ENCODE results near the gene HIC2.
"Not testable (repeated sequence)": the region's sequence is repeated elsewhere in the genome, so short reads cannot be mapped to it uniquely, and the experiment has no call there.

Gene HIC2

DNA sequence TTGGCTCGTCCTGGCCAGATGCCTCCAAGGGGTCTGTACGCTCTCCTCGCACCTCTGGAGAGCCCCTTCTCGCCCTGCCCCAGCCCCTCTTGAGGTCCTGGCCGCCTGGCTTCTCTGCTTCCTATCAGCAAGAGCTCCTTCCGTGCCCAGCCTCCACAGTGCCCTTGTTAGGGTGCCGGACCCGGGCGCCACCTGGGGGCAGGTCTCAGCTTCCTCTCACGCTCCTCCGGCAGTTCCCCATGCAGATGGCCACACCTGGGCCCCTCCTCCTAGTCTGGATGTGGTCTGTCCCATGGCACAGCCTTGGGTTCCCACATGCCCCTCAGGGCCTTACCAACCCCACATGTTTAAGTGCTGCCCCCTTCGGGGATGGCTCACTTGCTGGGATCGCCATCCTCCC lies 56.5 kb downstream of the HIC2 start:
- POLR2A ChIA-PET; H3K4me3 ChIP-seq (ENCODE audit: low read depth, low read length); DNase-seq (ENCODE audit: low read depth, low spot score); CTCF ChIA-PET: not testable (repeated sequence)

DNA sequence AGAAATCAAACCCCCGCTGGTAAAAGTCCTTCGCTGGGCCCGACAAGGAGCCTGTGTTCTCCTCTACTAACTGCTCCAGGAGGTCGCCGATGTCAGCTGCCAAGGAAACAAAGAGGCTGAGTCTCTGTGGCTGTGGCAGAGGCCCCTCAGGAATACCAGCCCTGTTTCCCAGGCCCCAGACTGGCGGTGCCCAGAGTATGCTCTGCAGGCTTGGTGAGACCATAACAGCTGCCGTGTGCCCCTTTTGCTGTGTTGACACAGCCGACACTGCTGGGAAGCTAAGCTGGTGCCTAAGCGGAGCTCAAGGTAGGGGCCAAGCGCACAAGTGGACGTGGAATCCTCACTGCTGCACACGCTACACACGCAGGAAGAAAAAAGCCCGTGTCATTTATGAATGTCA lies 66.9 kb downstream of the HIC2 start:
- POLR2A ChIA-PET; CTCF ChIA-PET; DNase-seq (ENCODE audit: low read depth, low spot score); H3K4me3 ChIP-seq (ENCODE audit: low read depth, low read length): not testable (repeated sequence)

DNA sequence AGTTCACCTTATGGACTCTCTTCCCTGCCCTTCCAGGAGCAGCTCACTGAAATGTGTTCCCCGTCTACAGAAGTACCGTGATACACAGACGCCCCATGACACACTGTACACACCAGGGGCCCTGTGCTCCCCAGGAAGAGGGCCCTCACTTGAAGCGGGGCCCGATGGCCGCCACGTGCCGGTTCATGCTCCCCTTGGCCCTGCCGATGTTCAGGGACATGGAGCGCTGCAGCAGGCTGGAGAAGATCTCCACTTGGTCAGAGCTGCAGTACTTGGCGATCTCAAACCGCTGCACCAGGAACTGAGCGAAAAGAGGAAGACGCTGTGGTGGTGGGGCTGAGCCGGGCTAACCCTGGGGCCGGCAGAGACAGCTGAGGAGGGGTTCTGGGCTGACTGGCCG lies 70.6 kb downstream of the HIC2 start:
- CTCF ChIA-PET; POLR2A ChIA-PET; DNase-seq (ENCODE audit: low read depth, low spot score); H3K4me3 ChIP-seq (ENCODE audit: low read depth, low read length): not testable (repeated sequence)

DNA sequence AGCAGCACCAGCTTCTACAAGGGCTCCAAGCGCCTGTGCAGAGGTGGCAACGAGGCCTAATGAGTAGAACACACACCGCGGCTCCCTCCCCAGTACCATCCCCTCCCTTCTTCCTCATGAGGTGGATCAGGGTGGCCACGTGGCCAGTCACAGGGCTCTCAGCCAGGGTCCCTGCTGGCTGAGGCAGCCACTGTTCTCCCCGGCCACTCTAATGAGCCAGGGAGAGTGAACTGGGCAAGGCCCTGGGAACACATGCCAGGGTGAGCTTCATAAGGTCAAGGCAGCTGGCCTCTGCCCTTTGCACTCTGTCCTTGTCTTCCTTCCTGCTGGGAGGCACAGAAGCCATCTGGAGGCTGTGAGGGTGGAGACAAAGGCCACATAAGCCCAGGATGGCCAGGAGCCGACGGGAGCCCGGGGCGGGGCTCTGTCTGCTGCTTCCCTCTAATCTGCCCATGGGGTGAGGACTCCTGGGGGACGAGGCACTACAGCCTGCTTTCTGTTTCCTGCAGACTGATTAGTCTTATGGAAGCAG lies 72.0 kb downstream of the HIC2 start:
- POLR2A ChIA-PET; CTCF ChIA-PET; H3K4me3 ChIP-seq (ENCODE audit: low read depth, low read length); DNase-seq (ENCODE audit: low read depth, low spot score): not testable (repeated sequence)

DNA sequence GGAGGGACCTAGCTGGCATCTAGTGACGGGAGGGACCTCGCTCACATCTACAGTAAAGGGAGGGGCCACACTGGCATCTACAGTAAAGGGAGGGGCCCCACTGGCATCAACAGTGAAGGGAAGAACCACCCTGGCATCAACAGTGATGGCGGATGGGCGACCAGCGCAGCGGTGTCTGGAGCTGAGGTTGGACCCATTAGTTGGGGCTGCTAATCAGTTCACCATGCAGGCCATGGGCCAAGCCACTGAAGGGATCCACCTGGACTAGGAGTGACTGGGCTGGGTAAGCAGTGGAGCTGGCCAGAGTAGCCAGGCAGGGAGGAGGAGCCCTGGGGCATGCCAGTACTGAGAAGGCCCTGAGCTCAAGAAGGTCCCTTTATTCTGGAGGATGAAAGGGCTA lies 73.4 kb downstream of the HIC2 start:
- POLR2A ChIA-PET; DNase-seq (ENCODE audit: low read depth, low spot score); CTCF ChIA-PET; H3K4me3 ChIP-seq (ENCODE audit: low read depth, low read length): not testable (repeated sequence)

DNA sequence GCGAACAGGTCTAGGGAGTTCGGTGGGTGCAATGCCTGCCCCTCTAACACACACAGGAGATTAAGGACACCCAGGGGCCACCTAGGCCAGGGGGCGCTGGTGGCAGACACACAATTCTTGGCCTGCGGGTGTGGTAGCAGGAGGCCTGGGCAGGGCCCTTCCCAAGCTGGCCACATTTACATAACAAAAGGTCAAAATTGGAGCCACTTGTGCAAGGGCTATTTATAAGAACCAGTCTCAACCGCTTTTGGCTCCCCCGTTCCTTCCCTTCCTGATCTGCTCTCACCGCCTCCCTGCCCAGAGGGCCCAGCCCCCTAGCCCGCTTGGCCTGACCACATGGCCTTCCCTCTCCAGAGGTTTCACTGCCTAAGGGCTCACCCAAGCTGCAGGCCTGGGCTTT lies 75.1 kb downstream of the HIC2 start:
- H3K4me3 ChIP-seq (ENCODE audit: low read depth, low read length); POLR2A ChIA-PET; DNase-seq (ENCODE audit: low read depth, low spot score); CTCF ChIA-PET: not testable (repeated sequence)

DNA sequence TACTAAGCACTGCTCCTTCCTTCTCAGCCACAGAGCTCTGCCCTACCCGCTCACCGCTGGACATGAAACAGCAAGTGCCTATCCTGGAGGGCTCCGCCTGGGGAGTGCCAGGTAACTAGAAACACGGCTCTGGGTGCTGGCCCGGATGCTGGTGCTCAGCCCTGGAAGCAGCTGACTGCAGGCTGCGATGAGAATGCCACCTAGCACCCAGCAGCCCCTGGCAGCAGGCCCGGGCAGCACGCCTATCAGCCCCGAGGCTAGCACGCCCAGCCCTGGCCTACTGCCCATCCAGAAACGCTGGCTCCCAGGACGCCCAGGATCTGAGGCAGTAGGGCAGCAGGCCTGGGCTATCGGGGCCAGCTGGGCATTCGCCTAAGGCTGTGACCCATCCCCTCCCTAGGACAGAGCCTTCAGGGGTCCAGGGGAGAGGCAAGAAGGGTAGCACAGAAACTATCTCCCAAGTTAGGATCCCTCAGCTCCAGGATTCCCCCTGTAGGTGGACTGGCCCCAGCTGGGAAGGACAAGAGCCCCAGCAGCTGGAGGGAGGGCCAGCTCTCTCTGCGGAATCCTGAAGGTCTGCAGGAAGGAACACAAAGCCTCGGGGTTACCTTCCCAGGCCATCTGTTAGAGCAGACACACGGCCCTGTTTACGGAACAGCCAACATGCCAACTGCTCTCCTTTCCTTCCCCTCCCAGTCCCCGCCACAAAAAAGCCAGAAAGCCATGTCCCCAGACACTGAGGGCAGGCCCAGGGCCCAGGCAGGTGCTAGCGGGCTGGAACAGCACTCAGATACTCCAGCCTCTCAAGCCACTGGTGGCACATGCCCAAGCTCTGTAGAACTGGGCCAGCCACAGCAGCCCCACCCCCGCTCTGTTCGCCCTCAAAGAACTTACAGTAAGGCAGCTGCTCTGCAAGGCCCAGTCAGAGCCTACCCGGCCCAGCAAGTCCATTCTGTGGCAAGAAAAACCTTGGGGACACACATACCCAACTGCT lies 76.9 kb downstream of the HIC2 start:
- POLR2A ChIA-PET, CTCF ChIA-PET: not testable (repeated sequence)

DNA sequence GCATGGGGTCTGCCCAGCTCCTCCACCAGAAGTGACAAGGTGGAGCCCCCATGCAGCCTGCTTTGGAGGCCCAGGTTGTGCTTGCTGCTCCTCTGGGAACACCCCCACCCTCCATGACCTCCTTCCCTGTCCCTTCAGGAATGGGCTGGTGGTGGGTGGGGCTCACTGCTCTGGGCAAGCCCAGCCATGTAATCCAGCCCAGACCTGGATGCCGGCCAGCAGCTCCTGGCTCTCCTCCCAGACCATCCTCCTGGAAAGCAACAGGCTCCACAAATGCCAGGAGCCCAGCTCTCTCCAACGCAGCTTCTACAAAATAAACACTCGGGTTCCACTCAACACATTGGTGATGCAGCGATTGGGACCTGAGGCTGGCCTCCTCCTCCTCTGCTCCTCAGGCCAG lies 80.8 kb downstream of the HIC2 start:
- H3K4me3 ChIP-seq (ENCODE audit: low read depth, low read length); CTCF ChIA-PET; POLR2A ChIA-PET; DNase-seq (ENCODE audit: low read depth, low spot score): not testable (repeated sequence)

More for the DNA sequence above, 76.9 kb downstream of the HIC2 start:
- DNase-seq (ENCODE audit: low read depth, low spot score); H3K4me3 ChIP-seq (ENCODE audit: low read depth, low read length): not testable (repeated sequence)

DNA sequence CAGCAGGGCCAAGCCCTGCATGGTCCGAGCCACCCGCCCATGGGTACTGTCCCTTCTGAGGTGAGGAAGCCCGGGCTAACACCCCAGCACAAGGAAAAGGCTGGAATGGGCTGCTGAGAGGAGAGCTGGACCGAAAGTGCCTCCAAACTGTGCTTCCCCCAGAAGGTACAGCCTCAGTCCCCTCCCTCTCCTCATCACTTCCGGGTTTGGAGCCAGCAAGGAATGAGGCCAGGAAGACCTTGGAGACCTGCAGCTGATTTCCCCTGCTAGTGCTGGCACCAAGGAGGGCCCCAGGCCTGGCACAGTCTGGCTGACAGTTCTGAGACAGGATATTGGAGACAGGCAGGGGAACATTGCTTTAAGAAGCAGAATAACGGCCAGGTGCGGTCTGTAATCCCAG lies 81.3 kb downstream of the HIC2 start:
- DNase-seq (ENCODE audit: low read depth, low spot score); POLR2A ChIA-PET; CTCF ChIA-PET; H3K4me3 ChIP-seq (ENCODE audit: low read depth, low read length): not testable (repeated sequence)

DNA sequence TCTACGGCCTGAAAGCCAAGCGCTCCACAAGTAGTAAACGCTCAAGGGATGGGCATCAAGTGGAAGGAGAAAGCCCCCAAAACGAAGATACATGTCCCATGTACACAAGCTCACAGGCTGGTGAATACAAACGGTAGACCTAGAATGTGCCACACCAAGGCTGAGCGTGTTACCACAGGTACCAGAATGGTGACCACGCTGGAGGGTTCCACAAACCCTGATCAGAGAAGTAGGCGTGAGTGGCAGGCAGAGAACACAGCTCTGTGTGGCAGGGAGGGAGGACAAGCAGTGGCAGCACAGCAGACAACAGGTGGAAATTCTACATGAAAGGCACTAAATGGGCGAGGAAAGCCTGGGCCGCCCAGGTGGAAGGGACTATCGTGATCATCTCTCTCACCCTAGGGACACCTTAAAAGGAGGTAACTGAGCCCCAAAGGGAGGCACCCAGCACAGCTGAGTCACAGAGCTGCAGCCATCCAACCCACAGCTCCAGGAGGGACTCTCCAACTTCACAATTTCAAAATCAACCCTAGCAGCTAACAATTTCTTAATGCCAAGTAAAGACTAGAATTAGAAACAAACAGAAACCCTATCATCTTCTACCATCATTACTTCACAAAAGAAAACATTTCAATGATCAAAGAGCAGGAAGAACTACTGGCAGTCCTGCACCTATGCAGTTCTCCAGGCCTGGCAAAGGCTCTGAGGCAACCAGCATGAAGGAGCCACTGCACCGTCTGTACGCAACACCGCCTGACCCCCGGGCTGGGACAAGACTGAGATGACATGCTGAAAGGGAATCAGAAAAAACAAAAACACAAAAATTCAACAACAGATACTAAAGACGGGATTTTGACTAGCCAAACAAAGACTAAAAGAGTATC lies 82.7 kb downstream of the HIC2 start:
- DNase-seq (ENCODE audit: low read depth, low spot score); POLR2A ChIA-PET: not testable (repeated sequence)

More for the DNA sequence above, 82.7 kb downstream of the HIC2 start:
- H3K4me3 ChIP-seq (ENCODE audit: low read depth, low read length); CTCF ChIA-PET: not testable (repeated sequence)

Measured in AG04449 (cell line).